GM19395 (cell line): ENCODE measurements around the gene IDUA.
"Not testable (repeated sequence)": the region's sequence is repeated elsewhere in the genome, so short reads cannot be mapped to it uniquely, and the experiment has no call there.

Source experiments
- ATAC-seq: cut with Tn5 transposase; IDR thresholded peaks from one replicate; pipeline ENCODE4 v1.9.1; 2021; ENCODE audit warnings: mild to moderate bottlenecking, moderate library complexity; ENCODE audit not compliant: unreplicated experiment

The IDUA gene

DNA sequence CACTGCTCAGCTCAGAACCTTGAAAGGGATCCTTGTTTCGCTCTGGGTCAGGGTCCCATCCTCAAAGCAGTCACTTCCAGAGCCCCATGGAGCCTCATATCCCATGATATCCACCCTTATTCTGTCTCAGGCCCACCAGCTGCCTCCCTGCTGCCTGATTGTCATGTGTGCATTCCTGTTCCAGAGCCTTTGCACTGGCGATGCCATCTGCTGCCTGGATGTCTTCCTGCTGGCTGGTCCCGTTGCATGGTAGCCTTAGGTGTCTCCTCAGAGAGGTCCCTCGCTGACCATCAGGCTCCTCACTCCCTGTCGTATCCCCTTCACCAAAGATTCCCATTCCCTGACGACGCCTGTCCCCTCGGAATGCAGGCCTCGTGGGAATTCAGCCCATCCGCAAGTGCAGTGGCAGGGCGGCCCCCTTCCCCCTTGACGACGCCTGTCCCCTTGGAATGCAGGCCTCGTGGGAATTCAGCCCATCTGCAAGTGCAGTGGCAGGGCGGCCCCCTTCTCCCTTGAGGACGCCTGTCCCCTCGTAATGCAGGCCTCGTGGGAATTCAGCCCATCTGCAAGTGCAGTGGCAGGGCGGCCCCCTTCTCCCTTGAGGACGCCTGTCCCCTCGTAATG is 12.5 kb downstream of the IDUA start:
- not testable (repeated sequence) for ATAC-seq

DNA sequence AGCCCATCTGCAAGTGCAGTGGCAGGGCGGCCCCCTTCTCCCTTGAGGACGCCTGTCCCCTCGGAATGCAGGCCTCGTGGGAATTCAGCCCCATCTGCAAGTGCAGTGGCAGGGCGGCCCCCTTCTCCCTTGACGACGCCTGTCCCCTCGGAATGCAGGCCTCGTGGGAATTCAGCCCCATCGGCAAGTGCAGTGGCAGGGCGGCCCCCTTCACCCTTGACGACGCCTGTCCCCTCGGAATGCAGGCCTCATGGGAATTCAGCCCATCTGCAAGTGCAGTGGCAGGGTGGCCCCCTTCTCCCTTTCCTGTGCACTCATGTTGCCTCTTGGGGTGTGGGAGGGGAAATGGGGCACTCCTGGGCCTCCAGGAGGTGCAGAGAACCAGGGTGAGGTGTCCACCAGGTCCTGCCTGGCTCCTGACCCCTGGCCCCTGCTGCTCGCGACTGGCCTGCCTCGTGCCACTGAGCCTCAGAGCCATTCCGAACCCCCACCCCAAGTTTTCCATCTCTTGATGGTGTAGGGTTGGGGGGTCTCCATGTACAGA is 13.1 kb downstream of the IDUA start:
- ATAC-seq = no peak

DNA sequence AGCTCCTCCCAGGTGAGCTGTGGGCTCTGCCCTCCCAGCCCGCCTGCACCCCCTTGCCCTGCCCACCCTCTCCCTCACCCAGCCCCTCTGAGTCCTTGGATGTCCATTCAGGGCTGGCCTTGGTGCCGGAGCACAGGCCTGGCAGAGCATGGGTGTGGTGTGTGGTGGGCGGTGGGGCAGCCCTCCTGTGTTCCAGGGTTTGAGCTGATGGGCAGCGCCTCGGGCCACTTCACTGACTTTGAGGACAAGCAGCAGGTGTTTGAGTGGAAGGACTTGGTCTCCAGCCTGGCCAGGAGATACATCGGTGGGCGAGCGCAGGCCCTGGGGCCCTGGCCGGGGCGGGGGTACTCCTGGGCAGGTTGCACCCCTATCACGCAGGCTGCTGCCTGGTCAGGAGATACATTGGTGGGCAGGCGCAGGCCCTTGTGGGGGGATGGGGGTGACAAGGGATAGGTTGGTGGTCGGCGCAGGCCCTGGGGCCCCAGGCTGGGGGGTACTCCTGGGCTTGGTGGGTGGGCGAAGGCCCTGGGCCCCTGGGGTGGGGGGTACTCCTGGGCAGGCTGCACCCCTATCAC is 13.9 kb downstream of the IDUA start:
- ATAC-seq = no peak

DNA sequence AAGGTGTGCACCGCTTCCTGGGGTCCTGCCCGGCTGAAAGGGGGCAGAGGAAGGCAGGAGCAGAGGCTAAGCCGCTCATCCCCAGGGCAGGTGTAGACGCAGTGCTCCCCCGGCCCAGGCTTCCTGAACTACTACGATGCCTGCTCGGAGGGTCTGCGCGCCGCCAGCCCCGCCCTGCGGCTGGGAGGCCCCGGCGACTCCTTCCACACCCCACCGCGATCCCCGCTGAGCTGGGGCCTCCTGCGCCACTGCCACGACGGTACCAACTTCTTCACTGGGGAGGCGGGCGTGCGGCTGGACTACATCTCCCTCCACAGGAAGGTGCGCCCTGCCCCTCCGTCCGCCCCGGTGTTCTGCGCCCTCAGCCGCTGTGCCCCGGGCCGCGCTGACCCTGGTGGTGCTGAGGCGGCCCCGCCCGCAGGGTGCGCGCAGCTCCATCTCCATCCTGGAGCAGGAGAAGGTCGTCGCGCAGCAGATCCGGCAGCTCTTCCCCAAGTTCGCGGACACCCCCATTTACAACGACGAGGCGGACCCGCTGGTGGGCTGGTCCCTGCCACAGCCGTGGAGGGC is 14.8 kb downstream of the IDUA start:
- no peak for ATAC-seq

DNA sequence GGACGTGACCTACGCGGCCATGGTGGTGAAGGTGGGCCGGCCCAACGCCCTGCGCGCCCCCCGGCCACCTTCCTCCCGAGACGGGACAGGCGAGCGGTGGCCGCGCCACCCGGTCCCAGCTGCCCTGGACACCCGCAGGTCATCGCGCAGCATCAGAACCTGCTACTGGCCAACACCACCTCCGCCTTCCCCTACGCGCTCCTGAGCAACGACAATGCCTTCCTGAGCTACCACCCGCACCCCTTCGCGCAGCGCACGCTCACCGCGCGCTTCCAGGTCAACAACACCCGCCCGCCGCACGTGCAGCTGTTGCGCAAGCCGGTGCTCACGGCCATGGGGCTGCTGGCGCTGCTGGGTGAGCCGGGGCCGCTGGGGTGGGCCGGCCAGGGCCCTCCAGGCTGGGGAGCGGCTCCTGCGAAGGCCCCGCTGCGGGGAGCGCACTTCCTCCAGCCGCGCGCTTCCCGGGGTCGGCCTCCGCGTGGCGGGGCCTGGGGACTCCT is 15.3 kb downstream of the IDUA start:
- ATAC-seq = no peak

DNA sequence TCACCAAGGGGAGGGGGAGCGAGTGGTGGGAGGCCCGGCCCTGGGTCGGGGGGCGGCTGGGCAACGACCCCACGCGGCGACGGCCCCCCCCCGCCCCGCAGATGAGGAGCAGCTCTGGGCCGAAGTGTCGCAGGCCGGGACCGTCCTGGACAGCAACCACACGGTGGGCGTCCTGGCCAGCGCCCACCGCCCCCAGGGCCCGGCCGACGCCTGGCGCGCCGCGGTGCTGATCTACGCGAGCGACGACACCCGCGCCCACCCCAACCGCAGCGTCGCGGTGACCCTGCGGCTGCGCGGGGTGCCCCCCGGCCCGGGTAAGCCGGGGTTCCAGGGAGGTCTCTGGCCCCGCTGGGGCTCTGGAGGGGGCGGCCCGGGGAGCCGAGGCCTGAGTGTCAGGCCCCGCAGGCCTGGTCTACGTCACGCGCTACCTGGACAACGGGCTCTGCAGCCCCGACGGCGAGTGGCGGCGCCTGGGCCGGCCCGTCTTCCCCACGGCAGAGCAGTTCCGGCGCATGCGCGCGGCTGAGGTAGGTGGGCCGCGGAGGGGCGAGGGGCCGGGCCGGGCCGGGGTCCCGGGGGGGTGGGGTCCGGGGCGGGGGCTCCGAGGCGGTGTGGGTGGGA is 15.9 kb downstream of the IDUA start:
- no peak for ATAC-seq

DNA sequence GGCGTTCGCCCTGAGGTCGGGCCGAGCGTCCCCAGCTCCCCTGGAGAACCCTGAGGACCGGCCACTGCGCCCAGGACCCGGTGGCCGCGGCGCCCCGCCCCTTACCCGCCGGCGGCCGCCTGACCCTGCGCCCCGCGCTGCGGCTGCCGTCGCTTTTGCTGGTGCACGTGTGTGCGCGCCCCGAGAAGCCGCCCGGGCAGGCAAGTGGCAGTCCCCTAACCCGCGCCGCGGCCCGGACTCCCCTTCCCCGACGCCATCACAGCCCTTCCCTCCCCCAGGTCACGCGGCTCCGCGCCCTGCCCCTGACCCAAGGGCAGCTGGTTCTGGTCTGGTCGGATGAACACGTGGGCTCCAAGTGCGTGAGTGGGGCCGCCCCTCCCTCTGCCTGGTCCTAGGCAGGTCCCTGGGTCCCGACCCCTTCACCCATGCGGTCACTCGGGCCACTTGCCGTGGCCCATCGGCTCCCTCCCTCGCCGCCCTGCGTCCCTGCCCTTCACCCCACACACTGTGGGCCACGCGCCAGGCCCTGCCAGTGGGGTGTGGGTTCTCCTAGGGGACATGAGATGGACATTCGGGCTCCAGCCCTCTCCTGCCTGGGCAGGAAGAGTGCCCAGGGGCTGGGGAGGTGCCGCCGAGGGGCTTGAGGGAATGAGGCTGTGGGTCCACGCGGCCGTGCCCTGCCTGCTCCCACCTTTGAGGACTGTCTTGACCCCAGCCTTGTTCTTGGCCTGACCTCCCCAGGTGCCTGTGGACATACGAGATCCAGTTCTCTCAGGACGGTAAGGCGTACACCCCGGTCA is 16.6 kb downstream of the IDUA start:
- ATAC-seq = no peak

DNA sequence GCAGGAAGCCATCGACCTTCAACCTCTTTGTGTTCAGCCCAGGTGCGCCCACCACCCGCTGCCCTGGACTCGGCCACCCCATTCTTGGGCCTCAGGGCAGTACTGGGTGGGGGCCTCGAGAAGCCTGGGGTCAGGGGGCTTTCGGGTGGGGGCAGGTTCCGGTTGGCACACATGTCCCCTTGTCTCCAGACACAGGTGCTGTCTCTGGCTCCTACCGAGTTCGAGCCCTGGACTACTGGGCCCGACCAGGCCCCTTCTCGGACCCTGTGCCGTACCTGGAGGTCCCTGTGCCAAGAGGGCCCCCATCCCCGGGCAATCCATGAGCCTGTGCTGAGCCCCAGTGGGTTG is 17.2 kb downstream of the IDUA start:
- no peak for ATAC-seq

DNA sequence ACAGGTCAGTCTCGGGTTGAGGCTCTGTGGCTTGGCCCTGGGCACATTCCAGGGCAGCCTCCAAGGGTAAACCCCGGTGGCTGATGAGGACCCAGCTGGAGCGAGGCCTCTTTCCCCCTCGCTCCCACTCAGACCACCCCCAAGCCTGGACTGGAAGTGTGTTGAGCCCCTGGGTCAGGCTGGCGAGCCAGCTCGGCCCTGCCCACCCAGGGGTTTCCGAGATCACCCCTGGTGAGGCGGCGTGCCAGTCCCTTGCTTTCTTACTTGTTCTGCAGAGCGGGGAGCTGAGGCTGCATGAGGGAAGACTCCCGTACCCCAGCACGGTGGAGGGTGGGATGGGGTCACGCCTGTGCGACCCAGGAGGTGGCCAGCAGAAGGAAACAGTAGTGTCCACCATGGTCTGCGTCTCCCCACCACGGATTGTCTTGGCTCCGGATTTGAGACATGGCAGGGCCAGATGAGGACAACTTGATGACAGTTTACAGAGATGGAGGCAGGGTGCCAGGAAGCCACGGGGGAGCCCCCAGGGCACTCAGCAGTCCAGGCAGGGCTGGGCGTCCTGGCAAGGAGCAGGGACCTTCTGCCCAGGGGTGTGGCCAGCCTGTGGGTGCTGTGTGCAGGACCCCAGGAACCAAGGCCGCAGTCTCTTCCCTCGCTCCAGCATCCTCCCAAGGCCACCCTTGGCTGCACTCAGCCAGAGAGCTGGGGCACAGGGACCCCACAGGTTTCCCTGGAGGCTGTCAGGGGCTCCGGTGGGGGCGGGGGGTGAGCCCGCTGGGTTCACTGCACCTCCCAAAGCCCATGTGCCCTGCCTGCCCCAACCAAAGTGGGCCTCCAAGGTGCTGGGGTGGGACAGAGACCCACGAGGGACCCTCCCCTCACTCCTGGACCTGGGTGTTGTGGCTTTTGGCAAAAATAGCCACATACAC is 18.0 kb downstream of the IDUA start:
- no peak for ATAC-seq

DNA sequence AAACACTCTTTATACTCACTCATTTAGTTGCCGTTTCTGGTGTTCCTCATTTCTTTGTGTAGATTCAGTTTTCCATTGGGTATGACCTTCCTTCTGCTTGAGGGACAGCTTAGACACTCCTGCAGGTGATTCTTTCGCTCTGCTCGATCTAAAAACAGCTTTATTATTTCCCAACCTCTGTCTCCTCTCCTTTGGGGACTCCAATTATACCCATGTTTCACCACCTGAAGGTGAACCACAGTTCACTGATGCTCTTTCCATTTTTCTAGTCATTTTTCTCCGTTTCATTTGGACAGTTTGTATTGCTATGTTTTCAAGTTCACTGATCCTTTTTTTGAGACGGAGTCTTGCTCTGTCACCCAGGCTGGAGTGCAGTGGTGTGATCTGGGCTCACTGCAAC is 20.0 kb downstream of the IDUA start:
- no peak for ATAC-seq

DNA sequence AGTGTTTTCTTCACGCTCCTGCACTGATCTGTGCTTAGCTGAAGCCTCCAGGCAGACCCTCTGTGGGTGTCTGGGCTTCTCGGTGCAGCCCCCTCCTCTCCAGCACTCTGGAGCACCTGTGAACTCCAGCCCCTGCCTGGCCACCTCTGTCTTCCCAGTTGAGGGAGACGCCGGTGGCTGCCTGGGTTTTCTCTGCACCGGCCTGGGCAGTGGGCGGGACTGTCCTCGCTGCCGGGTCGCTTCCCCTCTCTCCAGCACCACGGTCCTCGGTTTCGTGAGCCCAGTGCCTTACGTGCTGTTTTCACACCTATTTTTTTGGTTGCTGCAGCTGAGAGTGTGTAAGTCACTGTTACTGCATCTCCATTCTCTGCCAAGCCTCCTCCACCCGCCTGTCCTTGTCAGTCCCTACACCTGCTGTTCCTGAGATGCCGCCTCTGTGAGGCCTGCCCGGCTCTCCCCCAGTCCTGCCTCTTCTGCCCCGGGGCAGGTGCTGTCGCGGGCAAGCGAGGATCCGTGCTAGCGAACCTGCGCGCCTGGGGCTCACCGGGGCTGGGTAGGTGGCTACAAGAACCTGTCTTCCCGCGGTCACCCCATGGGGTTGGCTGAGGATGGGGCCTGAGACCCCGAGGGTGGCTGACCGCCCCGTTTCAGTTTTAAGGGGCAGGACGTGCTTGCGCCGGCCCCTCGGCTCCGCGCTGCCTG is 22.1 kb downstream of the IDUA start:
- ATAC-seq = peak; percentile 10

DNA sequence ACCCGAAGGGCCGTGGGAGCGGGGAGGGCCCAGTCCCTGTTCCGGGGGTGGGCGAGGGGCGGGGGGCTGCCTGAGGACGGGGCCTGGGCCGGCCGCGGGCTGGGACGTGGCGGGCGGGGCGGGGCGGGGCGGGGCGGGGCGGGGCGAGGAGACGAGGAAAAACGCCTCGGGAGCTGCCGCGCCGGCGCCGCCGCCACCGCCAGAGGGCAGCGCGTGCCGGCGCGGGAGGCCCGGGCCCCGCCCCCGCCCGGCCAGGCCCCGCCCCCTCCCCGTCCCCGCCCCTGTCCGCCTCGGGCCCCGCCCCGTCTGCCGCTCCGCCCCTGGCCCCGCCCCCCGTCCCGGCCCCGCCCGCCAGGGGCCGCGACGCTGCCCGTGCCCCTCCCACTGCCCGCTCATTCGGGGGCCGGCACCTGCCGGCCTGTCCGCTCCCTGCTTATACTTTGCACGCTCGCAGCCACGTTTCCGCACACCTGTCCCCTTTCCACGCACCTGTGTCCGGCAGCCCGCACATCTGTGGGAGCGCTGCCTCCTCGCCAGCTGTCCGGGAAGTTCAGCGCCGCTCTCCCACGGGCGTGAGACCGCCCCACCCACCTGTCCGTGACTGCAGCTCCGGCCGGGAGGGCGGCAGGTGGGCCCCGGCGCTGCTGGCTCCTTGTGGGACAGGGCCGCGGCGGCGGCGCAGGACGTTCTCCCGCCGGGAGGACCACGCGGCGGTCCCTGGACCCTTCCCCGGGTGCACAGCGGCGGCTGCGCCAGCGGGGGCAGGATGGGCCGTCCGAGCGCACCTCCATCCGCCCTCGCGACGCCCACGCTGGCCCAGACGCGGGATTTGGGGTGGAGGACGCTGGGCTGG is 22.9 kb downstream of the IDUA start:
- ATAC-seq = peak; percentile 39

DNA sequence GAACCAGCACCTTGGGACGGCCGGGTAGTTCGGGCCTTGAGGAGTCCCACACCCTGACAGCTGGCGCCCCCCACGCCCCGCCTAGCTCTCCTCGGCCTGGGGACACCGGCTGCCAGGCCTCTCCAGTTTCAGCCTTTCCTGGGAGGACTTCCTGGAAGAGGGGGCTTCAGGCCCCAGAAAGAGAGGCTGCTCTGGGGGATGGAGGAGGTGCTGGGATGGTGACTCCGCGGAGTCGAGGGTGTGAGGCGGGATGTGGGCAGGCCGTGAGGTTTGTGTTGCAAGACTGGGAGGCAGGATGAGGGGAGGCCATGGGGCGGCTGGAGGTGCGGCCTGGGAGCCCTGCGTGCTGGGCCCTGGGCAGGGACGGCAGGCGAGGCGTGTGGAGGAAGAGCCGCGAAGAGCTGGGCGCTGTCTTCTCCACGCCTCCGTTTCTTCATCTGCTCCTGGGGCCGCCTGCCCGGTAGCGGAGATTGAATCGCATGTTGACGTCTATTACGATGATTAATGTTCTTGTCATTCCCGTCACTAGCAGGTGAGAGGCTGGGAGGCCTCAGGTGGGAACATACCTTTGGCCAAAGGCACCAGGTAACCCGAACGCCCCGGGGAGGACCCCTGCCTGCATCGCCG is 23.7 kb downstream of the IDUA start:
- peak; percentile 26 for ATAC-seq

DNA sequence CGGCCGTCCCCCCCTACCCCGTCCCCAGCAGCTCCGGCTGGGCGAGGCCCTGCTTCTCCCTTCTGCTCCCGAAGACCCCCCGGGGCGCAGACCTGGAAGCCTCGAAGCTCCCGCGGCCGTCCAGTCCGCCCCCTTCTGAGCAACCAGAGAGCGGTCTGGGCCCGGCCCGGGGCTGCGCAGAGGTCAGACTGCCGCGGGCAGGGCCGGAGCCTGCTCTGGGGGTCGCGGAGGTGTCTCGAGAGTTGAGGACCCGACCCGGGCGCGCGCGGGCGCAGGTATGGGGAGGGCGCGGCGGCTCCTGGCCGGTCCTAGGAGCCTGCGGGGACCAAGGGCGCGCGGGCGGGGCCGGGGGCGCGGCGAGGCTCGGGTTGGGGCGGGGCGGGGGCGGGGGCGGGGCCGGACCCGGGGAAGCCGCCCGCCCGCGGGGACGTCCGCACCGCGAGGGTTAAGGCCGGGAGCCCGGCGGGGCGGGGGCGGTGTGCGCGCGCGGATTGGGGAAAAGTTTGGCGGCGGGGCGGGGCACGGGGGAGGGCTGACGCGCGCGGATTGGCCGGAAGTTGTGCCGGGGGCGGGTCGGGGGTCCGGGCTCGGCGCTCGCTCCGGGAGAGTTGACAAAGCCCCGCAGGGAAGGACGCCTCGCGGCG is 24.3 kb downstream of the IDUA start, which contains the start of gene FGFRL1:
FGFRL1 (plus strand) TSS at position 605 of the 644 bp plus-strand sequence. CDS start 860 bp downstream, outside the sequence.
- ATAC-seq = no peak

DNA sequence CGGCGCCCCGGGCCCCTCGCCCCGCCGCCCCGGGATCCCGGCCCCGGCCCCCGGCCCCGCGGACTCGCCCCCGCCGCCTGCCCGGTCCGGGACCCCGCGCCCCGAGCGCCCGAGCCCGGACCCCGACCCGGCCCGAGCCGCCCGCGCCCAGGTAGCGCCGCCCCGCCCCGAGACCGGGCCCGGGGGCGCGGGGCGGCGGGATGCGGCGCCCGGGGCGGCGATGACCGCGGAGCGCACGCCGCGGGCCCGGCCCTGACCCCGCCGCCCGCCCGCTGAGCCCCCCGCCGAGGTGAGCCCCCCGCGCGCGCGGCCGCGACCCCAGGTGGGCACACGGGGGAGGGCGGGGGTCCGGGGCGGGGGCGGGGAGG is 24.8 kb downstream of the IDUA start:
- no peak for ATAC-seq

DNA sequence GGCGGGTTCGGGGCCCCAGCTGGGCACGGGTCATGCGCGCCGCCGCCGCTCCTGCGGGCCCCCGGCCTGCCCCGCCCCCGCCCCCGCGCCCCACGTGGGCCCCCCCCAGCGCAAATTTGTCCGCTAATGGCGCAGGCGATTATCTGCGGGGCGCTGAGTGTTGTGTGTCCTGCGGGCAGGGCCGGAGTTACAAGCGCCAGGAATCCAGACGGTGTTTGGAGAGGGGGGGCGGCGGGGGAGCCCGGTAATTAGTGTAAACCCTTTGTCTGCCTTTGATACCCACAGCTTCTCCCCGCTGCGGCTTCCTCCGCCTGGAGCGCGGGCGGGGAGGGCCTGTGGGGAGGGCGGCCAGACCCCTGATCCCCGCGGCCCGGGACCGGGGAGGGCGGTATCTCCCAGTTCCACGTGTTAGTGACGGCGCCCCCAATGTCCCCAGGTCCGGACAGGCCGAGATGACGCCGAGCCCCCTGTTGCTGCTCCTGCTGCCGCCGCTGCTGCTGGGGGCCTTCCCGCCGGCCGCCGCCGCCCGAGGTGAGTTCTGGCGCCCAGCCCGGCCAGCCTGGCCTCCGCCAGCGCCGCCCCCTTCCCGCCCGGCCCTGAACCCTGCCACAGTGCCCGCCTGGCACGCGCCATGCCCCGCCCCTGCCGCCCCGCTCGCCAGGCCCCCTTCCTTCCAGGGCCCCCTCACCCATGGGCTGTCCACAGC is 25.3 kb downstream of the IDUA start:
- no peak for ATAC-seq
